SK-N-SH (cell line): ENCODE data around the gene FGF8. TPM values are rescaled to one million over a fixed set of nuclear protein-coding genes. Genes with fewer than 3 reads are reported as not detected.

Source experiments
- CTCF ChIA-PET: fragments of 300-600, 350-600 bp; formaldehyde crosslinking; extraction: SDS; loops from one replicate; lab custom pipeline; 2021; lab: Yijun Ruan, JAX
- POLR2A ChIA-PET: fragments of 350-600 bp; sonication (Branson Sonifier 250); formaldehyde crosslinking; extraction: SDS; loops from one replicate; lab custom pipeline; 2020; ENCODE audit warnings: antibody characterized with exemption, inconsistent platforms; lab: Yijun Ruan, JAX
- DNase-seq: peaks from one replicate; pipeline ENCODE4 v3.0.0; 2012
- H2AFZ ChIP-seq: fragments of 200-600 bp; sonication (generic); 2 replicates; pipeline ENCODE4 v1.8.1; 2016; ENCODE audit warnings: antibody characterized with exemption, mild to moderate bottlenecking, low read depth
- H3F3A ChIP-seq: fragments of 200-600 bp; sonication (generic); replicated peaks from 2 replicates; pipeline ENCODE3; 2016; ENCODE audit warnings: antibody characterized with exemption, mild to moderate bottlenecking; ENCODE audit not compliant: insufficient read depth
- H3K27ac ChIP-seq, 2 experiments: fragments of 200-500 bp in 1 of 2; fragments of 200-600 bp in 1 of 2; sonication (Bioruptor generic) in 1 of 2; sonication (generic), shearing (Covaris generic) in 1 of 2; 2 replicates each; pipeline versions ENCODE4 v1.5.1 to v1.6.1; 2014 to 2016; ENCODE audit warnings: low read depth in 2 of 2, inconsistent platforms in 1 of 2, low read length in 1 of 2, mild to moderate bottlenecking in 1 of 2, mixed read lengths in 1 of 2
- H3K27me3 ChIP-seq: fragments of 200-600 bp; sonication (generic), shearing (Covaris generic); 2 replicates; pipeline ENCODE4 v1.6.1; 2016; ENCODE audit warnings: mixed run types; ENCODE audit not compliant: insufficient read depth
- H3K36me3 ChIP-seq, 2 experiments: fragments of 200-500 bp in 1 of 2; fragments of 200-600 bp in 1 of 2; sonication (Bioruptor generic) in 1 of 2; sonication (generic) in 1 of 2; replicated peaks in 1 of 2; 2 replicates each; pipeline versions ENCODE3 to v1.5.1; 2014 to 2016; ENCODE audit warnings: low read length in 1 of 2, mild to moderate bottlenecking in 1 of 2; ENCODE audit not compliant: insufficient read depth in 2 of 2, control insufficient read depth in 1 of 2
- H3K4me1 ChIP-seq, 2 experiments: fragments of 200-500 bp in 1 of 2; fragments of 200-600 bp in 1 of 2; sonication (Bioruptor generic) in 1 of 2; sonication (generic), shearing (Covaris generic) in 1 of 2; 2 replicates each; pipeline versions ENCODE4 v1.5.1 to v1.6.1; 2014 to 2016; ENCODE audit warnings: low read depth in 1 of 2, low read length in 1 of 2, mixed run types in 1 of 2; ENCODE audit not compliant: insufficient read depth in 2 of 2, control insufficient read depth in 1 of 2
- H3K4me2 ChIP-seq: fragments of 200-600 bp; sonication (generic), shearing (Covaris generic); 2 replicates; pipeline ENCODE4 v1.6.1; 2017; ENCODE audit warnings: mixed run types
- H3K4me3 ChIP-seq, 2 experiments: fragments of 200-500 bp in 1 of 2; fragments of 200-600 bp in 1 of 2; sonication (Bioruptor generic) in 1 of 2; sonication (generic), shearing (Covaris generic) in 1 of 2; 2 replicates each; pipeline versions ENCODE4 v1.5.1 to v1.8.1; 2014 to 2016; ENCODE audit warnings: low read depth in 2 of 2, inconsistent platforms in 1 of 2, low read length in 1 of 2, mild to moderate bottlenecking in 1 of 2, mixed read lengths in 1 of 2, moderate library complexity in 1 of 2
- H3K79me2 ChIP-seq: fragments of 200-600 bp; sonication (generic); 2 replicates; pipeline ENCODE4 v1.8.1; 2017; ENCODE audit warnings: mild to moderate bottlenecking; ENCODE audit not compliant: insufficient read depth
- H3K9ac ChIP-seq: fragments of 200-600 bp; sonication (generic); 2 replicates; pipeline ENCODE4 v1.6.1; 2017; ENCODE audit warnings: mixed run types
- H3K9me2 ChIP-seq: fragments of 200-600 bp; sonication (generic); 2 replicates; pipeline ENCODE4 v1.6.1; 2017; ENCODE audit warnings: mixed run types
- H3K9me3 ChIP-seq: fragments of 200-600 bp; sonication (generic); 2 replicates; pipeline ENCODE4 v1.6.1; 2017; ENCODE audit warnings: mixed run types, mild to moderate bottlenecking, moderate library complexity
- H4K20me1 ChIP-seq: fragments of 200-600 bp; sonication (generic); 2 replicates; pipeline ENCODE4 v1.6.1; 2017; ENCODE audit warnings: mild to moderate bottlenecking, mixed run types; ENCODE audit not compliant: insufficient read depth
- GABPA ChIP-seq: IDR thresholded peaks from 2 replicates; pipeline ENCODE4 v1.4.0; 2012; ENCODE audit warnings: low read depth, mild to moderate bottlenecking
- GATA2 ChIP-seq: sonication (generic); formaldehyde crosslinking; IDR thresholded peaks from 2 replicates; pipeline ENCODE4 v1.5.0; 2020; ENCODE audit warnings: mild to moderate bottlenecking, missing genetic modification reagents
- JUND ChIP-seq: IDR thresholded peaks from 2 replicates; pipeline ENCODE4 v1.4.0; 2012
- MXI1 ChIP-seq: IDR thresholded peaks from 2 replicates; pipeline ENCODE4 v1.6.1; 2012; ENCODE audit warnings: mild to moderate bottlenecking, low read depth, low read length, improper control_type of control experiment
- NRF1 ChIP-seq: IDR thresholded peaks from 2 replicates; pipeline ENCODE4 v1.6.1; 2012; ENCODE audit warnings: low read depth, mild to moderate bottlenecking, low read length
- POLR2AphosphoS5 ChIP-seq: IDR thresholded peaks from 2 replicates; pipeline ENCODE4 v1.6.1; 2012; ENCODE audit warnings: low read depth, low read length
- RAD21 ChIP-seq: IDR thresholded peaks from 2 replicates; pipeline ENCODE4 v1.6.1; 2012; ENCODE audit warnings: mild to moderate bottlenecking, low read length
- RCOR1 ChIP-seq: fragments of 150-350 bp; IDR thresholded peaks from 2 replicates; pipeline ENCODE4 v1.6.1; 2017; ENCODE audit warnings: antibody characterized with exemption, low read length
- SIN3A ChIP-seq: IDR thresholded peaks from 2 replicates; pipeline ENCODE4 v1.6.1; 2012; ENCODE audit warnings: low read depth, mild to moderate bottlenecking, low read length, moderate library complexity, borderline replicate concordance
- TAF1 ChIP-seq: IDR thresholded peaks from 2 replicates; pipeline ENCODE4 v1.6.1; 2012; ENCODE audit warnings: low read depth, mild to moderate bottlenecking, low read length, moderate library complexity, borderline replicate concordance
- TCF12 ChIP-seq: IDR thresholded peaks from 2 replicates; pipeline ENCODE4 v1.4.0; 2012
- USF1 ChIP-seq: IDR thresholded peaks from 2 replicates; pipeline ENCODE4 v1.4.0; 2012; ENCODE audit warnings: low read depth, borderline replicate concordance
- YY1 ChIP-seq: IDR thresholded peaks from 2 replicates; pipeline ENCODE4 v1.4.0; 2012; ENCODE audit warnings: low read depth, mild to moderate bottlenecking
- ZBTB33 ChIP-seq: IDR thresholded peaks from 2 replicates; pipeline ENCODE4 v1.4.0; 2012; ENCODE audit warnings: low read depth, borderline replicate concordance
- WGBS: methylation state at CpG from one replicate; pipeline ENCODE4 v1.1.6; 2017; ENCODE audit warnings: low lambda C conversion rate; 5-methylcytosine and 5-hydroxymethylcytosine counted together
- polyA plus RNA-seq, 3 experiments: library from polyadenylated mRNA; depleted of rRNA; stranded (reverse); fragments of >200 nt; gene quantifications; 2 replicates each; pipeline ENCODE4 v1.2.3, GENCODE V29; 2012
- TF ChIP-seq, protein P1 (sequence below): fragments of 200-600 bp; sonication (generic); IDR thresholded peaks from 2 replicates; pipeline ENCODE4 v1.6.1; 2017; ENCODE audit warnings: antibody characterized with exemption, mild to moderate bottlenecking, moderate library complexity

FGF8 gene
- polyA plus RNA-seq, 1 of the 3 experiments (the other 2 are of a cell fraction), result not detected

GRCh38 chr10:101723176-101723575, 52.7 kb downstream of the FGF8 start (continued):
- TF ChIP-seq MXI1 (no peak), USF1 (no peak), TAF1 (no peak), GABPA (no peak), YY1 (no peak)

DNA sequence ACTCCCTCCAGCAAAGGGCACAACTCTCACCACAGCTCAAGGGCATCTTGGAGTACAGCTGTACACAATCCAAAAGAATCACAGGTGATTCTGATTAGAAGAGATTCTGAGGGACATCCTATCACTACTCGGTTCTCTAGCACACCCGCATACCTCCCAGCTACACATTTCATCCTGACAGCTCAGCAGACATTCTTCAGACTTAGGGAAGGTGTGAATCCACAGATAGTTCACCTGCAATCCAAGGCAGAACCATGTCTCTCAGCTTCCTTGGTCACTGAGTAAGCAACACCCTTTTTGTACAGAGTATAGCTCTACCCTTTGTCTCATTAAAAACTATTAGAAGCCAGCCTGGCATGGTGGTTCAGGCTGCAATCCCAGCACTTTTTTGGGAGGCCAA, 54.1 kb downstream of the FGF8 start:
- Histone ChIP-seq H3K27ac (no peak overlapping the region), H3K4me2 (no peak overlapping the region), H3K36me3 (no peaks in the 10 kb centered on the region), H3K9me3 (no peaks in the 10 kb centered on the region), H3K27me3 (peaks cover 9% of the 10 kb centered on the region; the same call in 1 of the 2 replicates), H3K4me3 (no peak overlapping the region), H3K4me1 (no peaks in the 10 kb centered on the region), H3F3A (no peaks in the 10 kb centered on the region), H3K9me2 (no peaks in the 10 kb centered on the region), H3K9ac (no peak overlapping the region), H3K79me2 (no peaks in the 10 kb centered on the region), H2AFZ (no peak overlapping the region), H4K20me1 (no peaks in the 10 kb centered on the region)
- no peak for DNase-seq
- TF ChIP-seq ZBTB33 (no peak), RCOR1 (no peak), NRF1 (no peak), RAD21 (no peak)
- TF ChIP-seq, protein P1, sequence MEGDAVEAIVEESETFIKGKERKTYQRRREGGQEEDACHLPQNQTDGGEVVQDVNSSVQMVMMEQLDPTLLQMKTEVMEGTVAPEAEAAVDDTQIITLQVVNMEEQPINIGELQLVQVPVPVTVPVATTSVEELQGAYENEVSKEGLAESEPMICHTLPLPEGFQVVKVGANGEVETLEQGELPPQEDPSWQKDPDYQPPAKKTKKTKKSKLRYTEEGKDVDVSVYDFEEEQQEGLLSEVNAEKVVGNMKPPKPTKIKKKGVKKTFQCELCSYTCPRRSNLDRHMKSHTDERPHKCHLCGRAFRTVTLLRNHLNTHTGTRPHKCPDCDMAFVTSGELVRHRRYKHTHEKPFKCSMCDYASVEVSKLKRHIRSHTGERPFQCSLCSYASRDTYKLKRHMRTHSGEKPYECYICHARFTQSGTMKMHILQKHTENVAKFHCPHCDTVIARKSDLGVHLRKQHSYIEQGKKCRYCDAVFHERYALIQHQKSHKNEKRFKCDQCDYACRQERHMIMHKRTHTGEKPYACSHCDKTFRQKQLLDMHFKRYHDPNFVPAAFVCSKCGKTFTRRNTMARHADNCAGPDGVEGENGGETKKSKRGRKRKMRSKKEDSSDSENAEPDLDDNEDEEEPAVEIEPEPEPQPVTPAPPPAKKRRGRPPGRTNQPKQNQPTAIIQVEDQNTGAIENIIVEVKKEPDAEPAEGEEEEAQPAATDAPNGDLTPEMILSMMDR, result no peak
- POLR2A ChIA-PET, result no interaction called here
- CTCF ChIA-PET, result interaction anchor here (1.0 kb wide), 1 partner anchor 28 kb away, joined by 3 read pairs; no protein-coding TSS in a partner anchor
- WGBS, result 88% methylated on average over 2 of the region's 2 CpGs

DNA sequence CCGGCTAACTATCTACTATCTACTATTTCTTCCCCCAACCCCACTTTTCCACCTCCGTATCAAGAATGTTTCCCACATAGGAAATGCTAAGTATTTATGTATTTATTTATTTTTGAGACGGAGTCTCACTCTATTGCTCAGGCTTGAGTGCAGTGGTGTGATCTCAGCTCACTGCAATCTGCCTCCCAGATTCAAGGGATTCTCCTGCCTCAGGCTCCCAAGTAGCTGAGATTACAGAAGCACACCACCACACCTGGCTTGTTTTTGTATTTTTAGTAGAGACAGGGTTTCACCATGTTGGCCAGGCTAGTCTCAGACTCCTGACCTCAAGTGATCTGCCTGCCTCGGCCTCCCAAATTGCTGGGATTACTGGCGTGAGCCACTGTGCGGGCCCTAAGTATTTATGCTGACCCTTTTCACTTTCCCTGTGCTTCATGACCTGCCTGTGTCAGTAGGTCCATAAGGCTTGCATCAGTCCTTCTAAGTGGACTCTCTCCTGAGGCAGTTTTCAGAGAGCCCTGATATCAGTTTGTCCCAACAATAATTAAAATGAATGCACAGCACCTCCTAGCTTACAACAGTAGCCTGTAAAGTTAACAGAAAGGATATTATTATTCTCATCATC, 55.2 kb downstream of the FGF8 start:
- Histone ChIP-seq H3K4me2 (no peak overlapping the region), H3K9ac (no peak overlapping the region), H3K27me3 (peaks cover 9% of the 10 kb centered on the region; the same call in 1 of the 2 replicates), H3K4me3 (no peak overlapping the region), H3K4me1 (no peaks in the 10 kb centered on the region), H3K9me2 (no peaks in the 10 kb centered on the region), H4K20me1 (no peaks in the 10 kb centered on the region), H3K36me3 (no peaks in the 10 kb centered on the region), H2AFZ (no peak overlapping the region), H3K9me3 (no peaks in the 10 kb centered on the region), H3K27ac (no peak overlapping the region), H3K79me2 (no peaks in the 10 kb centered on the region), H3F3A (no peaks in the 10 kb centered on the region)
- WGBS, result 86% methylated on average over 6 of the region's 6 CpGs
- ChIA-PET CTCF (no interaction called here), POLR2A (no interaction called here)
- DNase-seq, result no peak
- TF ChIP-seq RAD21 (no peak), SIN3A (no peak), GATA2 (CRISPR knock-in tag) (no peak), POLR2AphosphoS5 (no peak), JUND (no peak), MXI1 (no peak), NRF1 (no peak), TCF12 (no peak)
